ENCODE measurements around the gene SDC3.
A peak's percentile ranks its signal among the peaks of the same experiment; 100 is the strongest.

Gene SDC3

DNA sequence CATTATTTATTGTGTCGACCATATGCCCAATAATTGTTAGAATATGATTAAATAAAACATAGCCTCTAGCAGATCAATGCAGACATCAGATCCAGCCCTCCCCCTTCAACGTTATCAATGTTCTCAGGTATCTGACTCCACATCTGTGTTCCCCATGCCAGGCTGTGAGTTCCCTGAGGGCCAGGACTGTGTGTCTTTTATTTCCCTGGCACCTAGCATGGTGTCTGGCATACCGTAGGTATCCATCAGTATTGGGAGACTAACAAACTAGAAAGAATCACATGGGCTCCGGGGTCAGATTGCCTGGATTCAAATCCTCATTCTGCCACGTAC, 48.3 kb downstream of the SDC3 start:
- Histone ChIP-seq H3K4me1 (ENCODE audit: control insufficient read depth, insufficient read depth, low read depth, low read length) (peaks cover 26% of the 10 kb centered on the region), H2AFZ (ENCODE audit: low read depth, low read length) (no peak overlapping the region), H2BK12ac (ENCODE audit: low read length in 2 of 2) (no peak overlapping the region), H2AK5ac (ENCODE audit: low read length, severe bottlenecking) (no peak overlapping the region), H3K79me1 (replicated peaks; ENCODE audit: low read length, poor library complexity, severe bottlenecking) (no peaks in the 10 kb centered on the region), H2BK120ac (ENCODE audit: low read depth, low read length) (no peak overlapping the region), H3K36me3 (ENCODE audit: control insufficient read depth in 1 of 2, insufficient read depth in 2 of 2, low read depth in 1 of 2, low read length in 2 of 2) (no peaks in the 10 kb centered on the region), H3K23ac (ENCODE audit: low read length in 2 of 2) (no peak overlapping the region), H3K4me2 (ENCODE audit: low read length, poor library complexity, severe bottlenecking) (no peak overlapping the region), H3K9me3 (ENCODE audit: control insufficient read depth, low read length) (no peaks in the 10 kb centered on the region), H3K18ac (ENCODE audit: low read depth in 1 of 2, low read length in 2 of 2) (no peak overlapping the region), H4K8ac (ENCODE audit: low read length) (no peak overlapping the region), H2BK5ac (ENCODE audit: low read depth, low read length, poor library complexity, severe bottlenecking) (no peak overlapping the region), H3K4ac (ENCODE audit: low read depth in 1 of 2, low read length in 2 of 2) (no peak overlapping the region), H2BK15ac (ENCODE audit: low read depth, poor library complexity, severe bottlenecking) (no peak overlapping the region), H3K27ac (ENCODE audit: low read length, poor library complexity, severe bottlenecking) (no peak overlapping the region), H3K4me3 (ENCODE audit: insufficient read depth in 1 of 2, low read depth in 1 of 2, low read length in 2 of 2) (no peak overlapping the region), H3K27me3 (ENCODE audit: control insufficient read depth in 1 of 2, insufficient read depth in 1 of 2, low read length in 2 of 2) (peaks cover 0 to 13% of the 10 kb centered on the region in 2 experiments), H3K9ac (ENCODE audit: low read length) (no peak overlapping the region), H3K14ac (ENCODE audit: low read length in 2 of 2) (no peak overlapping the region), H4K91ac (ENCODE audit: low read length) (no peak overlapping the region)
- no peak for DNase-seq
- WGBS = 95% methylated on average over 4 of the region's 5 CpGs

DNA sequence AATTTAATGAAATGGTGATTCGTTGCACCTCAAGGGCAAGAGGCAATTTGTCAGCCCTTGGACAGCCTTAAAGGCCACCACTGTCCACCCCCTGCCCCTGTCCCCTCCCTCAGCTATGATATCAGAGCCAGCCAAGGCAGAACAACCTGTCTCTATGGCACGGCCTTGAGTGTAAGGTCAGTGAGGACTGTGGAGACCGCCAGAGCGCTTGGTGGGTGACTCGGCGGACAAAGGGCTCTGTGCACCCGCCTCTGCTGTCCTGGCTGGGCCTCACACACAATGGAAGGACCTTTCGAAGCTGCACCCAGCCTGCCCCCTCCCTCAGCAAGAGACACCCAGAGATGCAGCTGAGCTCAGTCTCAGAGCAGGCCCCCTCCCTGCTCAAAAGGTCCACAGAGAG, 50.6 kb downstream of the SDC3 start:
- H2BK5ac ChIP-seq (ENCODE audit: low read depth, low read length, poor library complexity, severe bottlenecking) = no peak overlapping the region
- H2AK5ac ChIP-seq (ENCODE audit: low read length, severe bottlenecking) = no peak overlapping the region
- peak overlapping the region; percentile 24 to 59 for H2BK12ac ChIP-seq (ENCODE audit: low read length in 2 of 2)
- H3K4me1 ChIP-seq (ENCODE audit: control insufficient read depth, insufficient read depth, low read depth, low read length) = peaks cover 26% of the 10 kb centered on the region
- no peak overlapping the region for H2BK15ac ChIP-seq (ENCODE audit: low read depth, poor library complexity, severe bottlenecking)
- no peak overlapping the region for H3K27ac ChIP-seq (ENCODE audit: low read length, poor library complexity, severe bottlenecking)
- peaks cover 0 to 7% of the 10 kb centered on the region in 2 experiments for H3K27me3 ChIP-seq (ENCODE audit: control insufficient read depth in 1 of 2, insufficient read depth in 1 of 2, low read length in 2 of 2)
- H3K4me2 ChIP-seq (ENCODE audit: low read length, poor library complexity, severe bottlenecking) = no peak overlapping the region
- H2BK120ac ChIP-seq (ENCODE audit: low read depth, low read length) = peak overlapping the region; percentile 19
- H3K23ac ChIP-seq (ENCODE audit: low read length in 2 of 2) = no peak overlapping the region
- peak overlapping the region; percentile 64 for H4K91ac ChIP-seq (ENCODE audit: low read length)
- peak overlapping the region in 1 of 2 experiments; percentile 40 for H3K4ac ChIP-seq (ENCODE audit: low read depth in 1 of 2, low read length in 2 of 2)
- H3K14ac ChIP-seq (ENCODE audit: low read length in 2 of 2) = peak overlapping the region in 1 of 2 experiments; percentile 3
- DNase-seq = no peak
- no peak overlapping the region for H3K4me3 ChIP-seq (ENCODE audit: insufficient read depth in 1 of 2, low read depth in 1 of 2, low read length in 2 of 2)
- H3K36me3 ChIP-seq (ENCODE audit: control insufficient read depth in 1 of 2, insufficient read depth in 2 of 2, low read depth in 1 of 2, low read length in 2 of 2) = no peaks in the 10 kb centered on the region
- 91% methylated on average over 7 of the region's 8 CpGs for WGBS
- H3K18ac ChIP-seq (ENCODE audit: low read depth in 1 of 2, low read length in 2 of 2) = peak overlapping the region; percentile 1 to 13
- H4K8ac ChIP-seq (ENCODE audit: low read length) = no peak overlapping the region
- H2AFZ ChIP-seq (ENCODE audit: low read depth, low read length) = no peak overlapping the region
- no peaks in the 10 kb centered on the region for H3K9me3 ChIP-seq (ENCODE audit: control insufficient read depth, low read length)
- H3K9ac ChIP-seq (ENCODE audit: low read length) = peak overlapping the region; percentile 22
- H3K79me1 ChIP-seq (replicated peaks; ENCODE audit: low read length, poor library complexity, severe bottlenecking) = no peaks in the 10 kb centered on the region

DNA sequence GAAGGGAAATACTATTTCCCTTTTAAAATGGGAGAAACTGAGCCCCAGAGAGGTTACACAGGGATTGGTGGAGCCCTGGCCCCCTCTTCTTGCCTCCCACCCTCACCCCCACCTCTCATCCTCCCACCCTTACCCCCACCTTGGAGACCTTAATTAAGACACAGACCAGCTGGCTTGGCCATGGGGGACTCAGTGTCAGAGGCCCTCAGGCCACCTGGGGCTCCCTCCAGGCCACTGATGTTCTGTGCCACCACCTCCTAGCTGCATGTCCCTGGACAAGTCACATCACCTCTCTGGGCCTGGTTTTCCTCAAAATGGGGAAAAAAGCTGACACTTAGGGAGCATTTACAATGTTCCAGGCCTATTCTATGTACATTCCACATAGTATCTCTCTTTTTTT, 51.5 kb downstream of the SDC3 start:
- Histone ChIP-seq H4K8ac (ENCODE audit: low read length) (no peak overlapping the region), H2AFZ (ENCODE audit: low read depth, low read length) (no peak overlapping the region), H2BK120ac (ENCODE audit: low read depth, low read length) (no peak overlapping the region), H3K4me1 (ENCODE audit: control insufficient read depth, insufficient read depth, low read depth, low read length) (peaks cover 27% of the 10 kb centered on the region), H4K91ac (ENCODE audit: low read length) (no peak overlapping the region), H3K4me2 (ENCODE audit: low read length, poor library complexity, severe bottlenecking) (no peak overlapping the region), H3K4ac (ENCODE audit: low read depth in 1 of 2, low read length in 2 of 2) (no peak overlapping the region), H2BK15ac (ENCODE audit: low read depth, poor library complexity, severe bottlenecking) (no peak overlapping the region), H3K14ac (ENCODE audit: low read length in 2 of 2) (no peak overlapping the region), H3K23ac (ENCODE audit: low read length in 2 of 2) (no peak overlapping the region), H3K27ac (ENCODE audit: low read length, poor library complexity, severe bottlenecking) (no peak overlapping the region), H3K9me3 (ENCODE audit: control insufficient read depth, low read length) (no peaks in the 10 kb centered on the region), H3K4me3 (ENCODE audit: insufficient read depth in 1 of 2, low read depth in 1 of 2, low read length in 2 of 2) (no peak overlapping the region), H3K18ac (ENCODE audit: low read depth in 1 of 2, low read length in 2 of 2) (no peak overlapping the region), H3K9ac (ENCODE audit: low read length) (no peak overlapping the region), H2BK12ac (ENCODE audit: low read length in 2 of 2) (no peak overlapping the region), H3K27me3 (ENCODE audit: control insufficient read depth in 1 of 2, insufficient read depth in 1 of 2, low read length in 2 of 2) (peaks cover 0 to 10% of the 10 kb centered on the region in 2 experiments), H2AK5ac (ENCODE audit: low read length, severe bottlenecking) (no peak overlapping the region), H3K79me1 (replicated peaks; ENCODE audit: low read length, poor library complexity, severe bottlenecking) (no peaks in the 10 kb centered on the region), H3K36me3 (ENCODE audit: control insufficient read depth in 1 of 2, insufficient read depth in 2 of 2, low read depth in 1 of 2, low read length in 2 of 2) (no peaks in the 10 kb centered on the region), H2BK5ac (ENCODE audit: low read depth, low read length, poor library complexity, severe bottlenecking) (no peak overlapping the region)
- DNase-seq = no peak

DNA sequence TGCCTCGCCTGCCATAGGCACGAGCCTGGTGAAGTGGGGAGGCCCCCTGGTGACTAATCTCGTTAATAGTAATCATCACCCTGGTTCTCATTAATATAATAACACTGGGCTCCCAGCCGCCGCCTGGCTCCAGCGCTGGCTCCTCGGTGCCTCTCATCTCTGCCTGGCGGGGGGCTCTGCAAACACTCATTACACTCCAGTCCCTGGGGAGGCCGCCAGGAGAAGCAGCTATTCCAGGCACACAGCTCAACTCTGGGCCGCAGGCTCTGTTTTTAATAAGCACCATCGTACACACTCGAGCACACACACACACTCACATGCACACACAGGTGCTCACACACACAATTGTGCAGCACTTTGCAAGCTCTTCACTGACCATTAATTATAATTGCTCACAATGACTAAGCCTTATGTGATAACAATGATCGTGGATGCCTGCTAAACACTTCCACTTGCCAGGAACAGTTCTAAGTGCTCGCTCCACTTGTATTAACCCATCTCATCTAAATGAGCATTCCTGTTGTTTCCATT, 52.2 kb downstream of the SDC3 start:
- no peak overlapping the region for H3K14ac ChIP-seq (ENCODE audit: low read length in 2 of 2)
- no peak overlapping the region for H2BK15ac ChIP-seq (ENCODE audit: low read depth, poor library complexity, severe bottlenecking)
- no peak overlapping the region for H4K8ac ChIP-seq (ENCODE audit: low read length)
- no peak overlapping the region for H2AFZ ChIP-seq (ENCODE audit: low read depth, low read length)
- H3K79me1 ChIP-seq (replicated peaks; ENCODE audit: low read length, poor library complexity, severe bottlenecking) = no peaks in the 10 kb centered on the region
- no peak overlapping the region for H2AK5ac ChIP-seq (ENCODE audit: low read length, severe bottlenecking)
- H3K4me2 ChIP-seq (ENCODE audit: low read length, poor library complexity, severe bottlenecking) = no peak overlapping the region
- 25% methylated on average over 14 of the region's 14 CpGs for WGBS
- no peak overlapping the region for H3K9ac ChIP-seq (ENCODE audit: low read length)
- no peak overlapping the region for H2BK120ac ChIP-seq (ENCODE audit: low read depth, low read length)
- no peak overlapping the region for H3K23ac ChIP-seq (ENCODE audit: low read length in 2 of 2)
- H2BK5ac ChIP-seq (ENCODE audit: low read depth, low read length, poor library complexity, severe bottlenecking) = no peak overlapping the region
- peaks cover 29% of the 10 kb centered on the region for H3K4me1 ChIP-seq (ENCODE audit: control insufficient read depth, insufficient read depth, low read depth, low read length)
- no peaks in the 10 kb centered on the region for H3K9me3 ChIP-seq (ENCODE audit: control insufficient read depth, low read length)
- H3K18ac ChIP-seq (ENCODE audit: low read depth in 1 of 2, low read length in 2 of 2) = no peak overlapping the region
- no peak overlapping the region for H4K91ac ChIP-seq (ENCODE audit: low read length)
- H3K27ac ChIP-seq (ENCODE audit: low read length, poor library complexity, severe bottlenecking) = no peak overlapping the region
- no peak overlapping the region for H3K4ac ChIP-seq (ENCODE audit: low read depth in 1 of 2, low read length in 2 of 2)
- H2BK12ac ChIP-seq (ENCODE audit: low read length in 2 of 2) = peak overlapping the region in 1 of 2 experiments; percentile 61
- no peaks in the 10 kb centered on the region for H3K36me3 ChIP-seq (ENCODE audit: control insufficient read depth in 1 of 2, insufficient read depth in 2 of 2, low read depth in 1 of 2, low read length in 2 of 2)
- DNase-seq = peak; percentile 34
- H3K4me3 ChIP-seq (ENCODE audit: insufficient read depth in 1 of 2, low read depth in 1 of 2, low read length in 2 of 2) = no peak overlapping the region
- peaks cover 0 to 11% of the 10 kb centered on the region in 2 experiments for H3K27me3 ChIP-seq (ENCODE audit: control insufficient read depth in 1 of 2, insufficient read depth in 1 of 2, low read length in 2 of 2)

All from mesenchymal stem cell (in vitro differentiated cells and primary cell).